Activated B cell treated with CpG ODN at 0.5 μM for 24 hours (primary cell): ENCODE measurements around the gene TRMU. TPM values are rescaled to one million over a fixed set of nuclear protein-coding genes. Genes with fewer than 3 reads are reported as not detected.

Experiments
- ATAC-seq: fragments of 200-7000 bp; cut with Tn5 transposase; one replicate; pipeline ENCODE4 v1.10.0; 2021; ENCODE audit warnings: low read depth, mild to moderate bottlenecking, moderate library complexity
- CTCF ChIA-PET: fragments of 350-600 bp; sonication (Branson Sonifier 250); formaldehyde crosslinking; loops from one replicate; lab custom pipeline; 2021; ENCODE audit warnings: antibody characterized with exemption; lab: Charles Lee
- POLR2A ChIA-PET: fragments of 350-600 bp; sonication (Branson Sonifier 250); formaldehyde crosslinking; loops from one replicate; lab custom pipeline; 2021; ENCODE audit warnings: antibody characterized with exemption; lab: Charles Lee
- DNase-seq: peaks from one replicate; pipeline ENCODE4 v3.0.0; 2022
- H3K27ac Mint-ChIP-seq: one replicate; pipeline ENCODE4 v1.8.0; 2020; ENCODE audit warnings: mixed read lengths
- H3K27me3 Mint-ChIP-seq: one replicate; pipeline ENCODE4 v1.8.0; 2021; ENCODE audit warnings: mixed read lengths
- H3K36me3 Mint-ChIP-seq: one replicate; pipeline ENCODE4 v1.8.0; 2021; ENCODE audit warnings: low read depth, mixed read lengths
- H3K4me1 Mint-ChIP-seq: one replicate; pipeline ENCODE4 v1.8.0; 2021; ENCODE audit warnings: mixed read lengths
- H3K4me3 Mint-ChIP-seq: one replicate; pipeline ENCODE4 v1.8.0; 2020; ENCODE audit warnings: mild to moderate bottlenecking, mixed read lengths
- H3K9me3 Mint-ChIP-seq: one replicate; pipeline ENCODE4 v1.8.0; 2020; ENCODE audit warnings: mixed read lengths
- intact Hi-C: fragments of 100-400 bp; cut with micrococcal nuclease; formaldehyde crosslinking; loops from one replicate; pipeline ENCODE4 v1.15.1; 2024
- total RNA-seq: library from RNA; stranded (reverse); gene quantifications from 2 replicates; pipeline ENCODE4 v1.2.3, GENCODE V29; 2022
- TF ChIP-seq, protein P1 (sequence below): fragments of 200-600 bp; IDR thresholded peaks from one replicate; pipeline ENCODE4 v1.8.0; 2022; ENCODE audit warnings: antibody characterized with exemption, mild to moderate bottlenecking

The TRMU gene
- total RNA-seq, 1 donor from 2014 or later, result 60.0 TPM

DNA sequence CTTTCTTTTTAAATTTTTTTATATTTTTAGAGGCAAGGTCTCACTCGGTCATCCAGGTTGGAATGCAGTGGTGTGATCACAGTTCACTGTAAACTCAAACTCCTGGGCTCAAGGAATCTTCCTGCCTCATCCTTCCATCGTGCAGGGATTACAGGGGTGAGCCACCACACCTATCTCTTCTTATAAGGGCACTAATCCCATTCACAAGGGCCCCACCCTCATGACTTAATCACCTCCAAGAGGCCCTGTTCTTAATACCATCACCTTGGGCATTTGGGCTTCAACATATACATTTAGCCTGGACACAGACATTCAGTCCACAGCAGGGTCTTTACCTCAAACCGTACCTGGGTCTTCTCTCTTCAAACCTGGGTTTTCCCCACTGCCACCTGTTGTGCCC lies 43.3 kb upstream of the TRMU start:
- no peaks in the 10 kb centered on the region for H3K9me3 Mint-ChIP-seq
- H3K4me3 Mint-ChIP-seq, result no peak overlapping the region
- ChIA-PET CTCF (no interaction called here), POLR2A (no interaction called here)
- H3K27me3 Mint-ChIP-seq, result no peaks in the 10 kb centered on the region
- ATAC-seq (no peak), DNase-seq (no peak)
- peaks cover 75% of the 10 kb centered on the region for H3K4me1 Mint-ChIP-seq
- no peak overlapping the region for H3K27ac Mint-ChIP-seq
- H3K36me3 Mint-ChIP-seq, result peaks cover 2% of the 10 kb centered on the region
- TF ChIP-seq, protein P1, sequence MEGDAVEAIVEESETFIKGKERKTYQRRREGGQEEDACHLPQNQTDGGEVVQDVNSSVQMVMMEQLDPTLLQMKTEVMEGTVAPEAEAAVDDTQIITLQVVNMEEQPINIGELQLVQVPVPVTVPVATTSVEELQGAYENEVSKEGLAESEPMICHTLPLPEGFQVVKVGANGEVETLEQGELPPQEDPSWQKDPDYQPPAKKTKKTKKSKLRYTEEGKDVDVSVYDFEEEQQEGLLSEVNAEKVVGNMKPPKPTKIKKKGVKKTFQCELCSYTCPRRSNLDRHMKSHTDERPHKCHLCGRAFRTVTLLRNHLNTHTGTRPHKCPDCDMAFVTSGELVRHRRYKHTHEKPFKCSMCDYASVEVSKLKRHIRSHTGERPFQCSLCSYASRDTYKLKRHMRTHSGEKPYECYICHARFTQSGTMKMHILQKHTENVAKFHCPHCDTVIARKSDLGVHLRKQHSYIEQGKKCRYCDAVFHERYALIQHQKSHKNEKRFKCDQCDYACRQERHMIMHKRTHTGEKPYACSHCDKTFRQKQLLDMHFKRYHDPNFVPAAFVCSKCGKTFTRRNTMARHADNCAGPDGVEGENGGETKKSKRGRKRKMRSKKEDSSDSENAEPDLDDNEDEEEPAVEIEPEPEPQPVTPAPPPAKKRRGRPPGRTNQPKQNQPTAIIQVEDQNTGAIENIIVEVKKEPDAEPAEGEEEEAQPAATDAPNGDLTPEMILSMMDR, result no peak
- intact Hi-C loops, result loop anchor here (10.0 kb wide), 1 partner anchor 297 kb away; no protein-coding TSS in a partner anchor

DNA sequence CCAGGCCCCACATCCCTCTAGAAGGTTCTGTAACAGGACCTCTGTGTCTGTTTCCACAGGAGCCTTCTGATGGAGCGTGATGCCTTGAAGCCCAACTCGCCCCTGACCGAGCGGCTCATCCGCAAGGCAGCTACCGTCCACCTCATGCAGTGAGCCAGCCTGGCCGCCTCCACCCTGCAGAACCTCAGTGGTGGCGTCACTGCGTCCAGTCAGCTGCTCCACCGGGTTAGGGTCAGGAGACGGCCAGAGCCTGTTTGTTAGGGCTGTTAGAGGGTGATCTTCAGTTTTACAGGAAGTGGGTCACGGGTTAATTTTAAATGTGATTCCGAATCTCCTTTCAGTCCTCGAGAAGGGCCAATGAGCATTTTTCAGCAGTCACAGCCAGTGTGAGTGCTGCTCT lies 42.8 kb upstream of the TRMU start:
- DNase-seq, result no peak
- ChIA-PET CTCF (no interaction called here), POLR2A (no interaction called here)
- intact Hi-C loops, result loop anchor here (10.0 kb wide), 1 partner anchor 298 kb away; no protein-coding TSS in a partner anchor
- Mint-ChIP-seq H3K4me3 (no peak overlapping the region), H3K27me3 (no peaks in the 10 kb centered on the region), H3K9me3 (no peaks in the 10 kb centered on the region), H3K27ac (peak overlapping the region; percentile 50), H3K36me3 (peaks cover 2% of the 10 kb centered on the region), H3K4me1 (peaks cover 75% of the 10 kb centered on the region)
- TF ChIP-seq, protein P1, result no peak
- no peak for ATAC-seq

DNA sequence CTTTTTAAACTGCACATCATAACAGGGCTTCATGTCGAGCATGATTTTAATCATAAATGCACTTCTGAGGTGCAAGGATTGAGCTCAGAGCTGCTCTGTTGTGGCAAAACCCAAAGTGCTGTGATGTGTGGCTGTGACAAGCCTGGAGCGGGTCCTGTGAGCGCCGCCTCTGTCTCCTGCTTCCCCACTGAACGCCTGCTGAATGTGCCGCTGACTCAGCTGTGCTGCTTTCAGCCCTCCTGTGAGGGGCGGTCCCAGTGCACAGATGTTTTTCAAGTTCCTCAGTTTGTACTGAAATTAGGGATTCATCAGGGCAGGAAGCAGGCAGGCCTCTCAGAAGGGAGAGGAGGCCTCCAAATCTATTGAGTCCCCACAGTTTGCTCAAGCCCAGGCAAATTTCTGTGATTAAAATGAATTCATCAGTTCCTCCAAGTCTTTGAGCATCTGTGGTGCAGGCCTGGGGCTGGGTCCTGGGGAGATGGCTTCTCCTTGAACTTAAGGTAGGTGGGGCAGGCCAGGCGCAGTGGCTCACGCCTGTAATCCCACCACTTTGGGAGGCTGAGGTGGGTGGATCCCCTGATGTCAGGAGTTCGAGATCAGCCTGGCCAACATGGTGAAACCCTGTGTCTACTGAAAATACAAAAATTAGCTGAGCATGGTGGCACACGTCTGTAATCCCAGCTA lies 41.8 kb upstream of the TRMU start:
- peak overlapping the region; percentile 4 for H3K4me3 Mint-ChIP-seq
- H3K9me3 Mint-ChIP-seq, result no peaks in the 10 kb centered on the region
- H3K4me1 Mint-ChIP-seq, result peaks cover 65% of the 10 kb centered on the region
- intact Hi-C loops, result loop anchor here (10.0 kb wide), 1 partner anchor 299 kb away; no protein-coding TSS in a partner anchor
- peaks cover 2% of the 10 kb centered on the region for H3K36me3 Mint-ChIP-seq
- ChIA-PET POLR2A (no interaction called here), CTCF (no interaction called here)
- TF ChIP-seq, protein P1, result no peak
- H3K27me3 Mint-ChIP-seq, result no peaks in the 10 kb centered on the region
- peak overlapping the region; percentile 50 for H3K27ac Mint-ChIP-seq
- DNase-seq, result no peak
- no peak for ATAC-seq

DNA sequence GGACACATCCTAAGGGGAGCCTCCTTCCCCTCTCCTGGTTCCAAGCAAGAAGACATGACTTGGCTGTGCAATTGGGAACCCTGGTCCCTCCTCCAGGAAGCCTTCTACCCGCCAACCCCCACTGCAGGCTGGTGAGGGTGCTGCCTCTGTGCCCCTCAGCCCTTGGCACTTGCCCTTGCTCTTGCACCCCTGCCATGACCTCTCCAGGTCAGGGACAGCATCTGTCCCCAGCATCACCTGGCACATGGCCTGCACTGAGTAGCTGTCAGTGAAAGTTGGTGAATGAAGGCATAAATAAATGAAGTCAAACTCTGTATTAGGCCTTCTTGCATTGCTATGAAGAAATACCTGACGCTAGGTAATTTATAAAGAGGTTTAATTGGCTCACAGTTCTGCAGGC lies 40.7 kb upstream of the TRMU start:
- no peaks in the 10 kb centered on the region for H3K9me3 Mint-ChIP-seq
- TF ChIP-seq, protein P1, result no peak
- H3K27ac Mint-ChIP-seq, result peak overlapping the region; percentile 98
- ATAC-seq (no peak), DNase-seq (no peak)
- intact Hi-C loops, result loop anchor here (10.0 kb wide), 1 partner anchor 300 kb away; no protein-coding TSS in a partner anchor
- H3K36me3 Mint-ChIP-seq, result peaks cover 2% of the 10 kb centered on the region
- no peaks in the 10 kb centered on the region for H3K27me3 Mint-ChIP-seq
- ChIA-PET CTCF (interaction anchor here (2.3 kb wide), 1 partner anchor 178 kb away, joined by 8 read pairs; no protein-coding TSS in a partner anchor), POLR2A (no interaction called here)
- H3K4me1 Mint-ChIP-seq, result peaks cover 55% of the 10 kb centered on the region
- H3K4me3 Mint-ChIP-seq, result peak overlapping the region; percentile 56

DNA sequence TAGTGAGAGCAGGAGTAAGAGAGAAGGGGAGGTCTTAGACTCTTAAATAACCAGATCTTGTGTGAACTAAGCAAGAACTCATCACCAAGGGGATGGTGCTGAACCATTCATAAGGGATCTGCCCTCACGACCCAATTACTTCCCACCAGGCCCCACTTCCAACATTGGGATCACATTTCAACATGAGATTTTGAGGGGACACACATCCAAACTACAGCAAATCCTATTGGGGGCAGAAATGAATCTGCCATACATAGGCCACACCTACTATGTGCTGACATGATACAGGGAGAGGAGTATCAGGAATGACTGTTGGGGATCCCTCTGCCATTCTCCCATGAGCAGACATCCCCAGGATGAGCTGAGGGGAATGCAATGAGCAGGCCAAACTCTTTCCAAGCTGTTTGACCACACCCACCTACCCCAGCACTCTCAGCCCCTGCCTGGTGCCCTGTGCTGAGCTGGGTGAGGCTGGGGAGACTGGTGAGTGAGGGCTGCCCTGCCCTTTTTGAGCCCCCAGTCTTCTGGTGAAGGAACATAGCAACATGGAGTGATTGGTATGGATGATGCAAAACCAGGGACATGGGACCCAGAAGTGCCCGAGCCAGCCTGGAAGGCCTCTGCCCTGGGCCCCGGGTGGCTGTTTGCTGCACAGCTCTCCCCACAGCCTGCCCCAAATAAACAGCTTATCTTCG lies 40.1 kb upstream of the TRMU start:
- TF ChIP-seq, protein P1, result no peak
- Mint-ChIP-seq H3K27me3 (no peaks in the 10 kb centered on the region), H3K4me1 (peaks cover 51% of the 10 kb centered on the region), H3K27ac (peak overlapping the region; percentile 98), H3K4me3 (peak overlapping the region; percentile 89), H3K9me3 (no peaks in the 10 kb centered on the region), H3K36me3 (peaks cover 2% of the 10 kb centered on the region)
- ChIA-PET POLR2A (interaction anchor here (0.9 to 2.1 kb wide), 9 partner anchors 15 to 299 kb away, joined by 3 to 29 read pairs (median 5); partner anchors contain the start of genes CDPF1 and TRMU), CTCF (interaction anchor here (1.1 to 2.5 kb wide), 6 partner anchors 9 to 178 kb away, joined by 3 to 16 read pairs (median 4); partner anchors contain the start of gene TTC38)
- no peak for DNase-seq
- intact Hi-C loops, result loop anchor here (10.0 kb wide), 1 partner anchor 301 kb away; no protein-coding TSS in a partner anchor
- ATAC-seq, result no peak
